GM23248 (cell line): ENCODE measurements around the gene RPH3AL.

ENCODE experiments used
- EZH2 ChIP-seq: fragments of 200-600 bp; sonication (generic); IDR thresholded peaks from 2 replicates; pipeline ENCODE4 v1.6.1; 2018; ENCODE audit warnings: antibody characterized with exemption, mild to moderate bottlenecking; ENCODE audit not compliant: insufficient read depth, poor library complexity, severe bottlenecking
- EZH2phosphoT487 ChIP-seq: fragments of 200-600 bp; sonication (generic); IDR thresholded peaks from 2 replicates; pipeline ENCODE4 v1.6.1; 2018; ENCODE audit warnings: antibody characterized with exemption, moderate library complexity, mild to moderate bottlenecking, low read depth; ENCODE audit not compliant: insufficient read depth

DNA sequence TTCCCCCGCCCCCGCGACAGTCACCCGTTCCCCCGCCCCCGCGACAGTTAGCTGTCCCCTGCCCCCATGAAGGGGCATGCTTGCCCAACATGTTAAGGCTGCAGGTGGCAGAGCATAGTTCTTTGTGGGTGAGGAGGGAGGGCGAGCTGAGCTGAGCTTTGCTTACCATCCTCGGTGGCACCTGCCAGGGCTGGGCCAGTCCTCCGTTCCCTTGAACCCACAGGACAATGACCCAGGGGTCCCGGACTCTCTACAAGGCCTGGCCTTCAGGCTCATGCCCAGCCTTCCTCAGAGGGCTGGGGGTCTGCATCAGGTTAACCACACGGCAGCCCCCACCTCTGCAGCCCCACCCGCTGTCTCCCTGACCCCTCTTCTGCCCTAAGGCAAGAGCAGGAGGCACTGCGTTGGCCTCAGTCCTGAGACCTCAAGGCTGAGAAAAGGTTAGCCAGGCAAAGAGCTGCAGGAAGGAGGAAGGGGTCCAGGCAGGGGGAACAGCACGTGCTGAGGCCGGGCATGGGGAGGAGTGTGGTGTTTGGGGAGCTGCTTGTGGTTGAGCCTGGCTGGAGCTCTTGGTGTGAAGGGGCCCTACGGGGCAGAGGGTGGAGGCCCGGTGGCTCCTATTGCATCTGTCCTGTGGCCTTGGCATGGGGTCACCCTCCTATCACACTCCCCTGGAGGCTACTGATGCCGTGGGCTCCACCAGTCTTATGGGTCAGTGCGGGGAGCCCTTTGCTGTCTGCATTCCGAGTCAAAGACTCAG lies 159.8 kb downstream of the RPH3AL start:
- TF ChIP-seq EZH2 (no peak), EZH2phosphoT487 (no peak)
